CD14-positive monocyte (primary cell): Measurements from ENCODE around the gene RNF123. TPM values are rescaled to one million over a fixed set of nuclear protein-coding genes. Genes with fewer than 3 reads are reported as not detected.

Experiments used
- DNase-seq, 3 donors: peaks; one replicate each; pipeline ENCODE4 v3.0.0-alpha.2; 2011 to 2022
- H2AFZ ChIP-seq: 2 replicates; pipeline ENCODE4 v1.6.0; 2012; ENCODE audit warnings: mild to moderate bottlenecking, low read depth, low read length, inconsistent platforms; ENCODE audit not compliant: insufficient read depth, poor library complexity, severe bottlenecking
- H3K27ac ChIP-seq, 2 donors: 1 replicate in 1 of 2; 2 replicates in 1 of 2; pipeline ENCODE4 v1.5.1; 2012 to 2013; ENCODE audit warnings: low read length in 2 of 2, control low read depth in 1 of 2, inconsistent platforms in 1 of 2, low read depth in 1 of 2, mild to moderate bottlenecking in 1 of 2
- H3K27me3 ChIP-seq, 2 donors: one replicate each; pipeline versions ENCODE4 v1.6.0 to v1.6.1; 2011 to 2013; ENCODE audit warnings: low read length in 2 of 2; ENCODE audit not compliant: control insufficient read depth in 2 of 2, insufficient read depth in 2 of 2
- H3K36me3 ChIP-seq, 2 donors: replicated peaks in 1 of 2; 1 replicate in 1 of 2; 2 replicates in 1 of 2; pipeline versions ENCODE4 v1.5.1 to v1.6.1; 2012 to 2013; ENCODE audit warnings: low read length in 2 of 2, control low read depth in 1 of 2, inconsistent platforms in 1 of 2, mild to moderate bottlenecking in 1 of 2; ENCODE audit not compliant: insufficient read depth in 2 of 2, control insufficient read depth in 1 of 2
- H3K4me1 ChIP-seq, 2 donors: 1 replicate in 1 of 2; 2 replicates in 1 of 2; pipeline versions ENCODE4 v1.5.1 to v1.6.1; 2012 to 2013; ENCODE audit warnings: low read length in 2 of 2, control low read depth in 1 of 2, inconsistent platforms in 1 of 2, mild to moderate bottlenecking in 1 of 2, moderate library complexity in 1 of 2; ENCODE audit not compliant: insufficient read depth in 2 of 2, control insufficient read depth in 1 of 2
- H3K4me2 ChIP-seq: replicated peaks from 2 replicates; pipeline ENCODE3; 2012; ENCODE audit warnings: low read length, moderate library complexity, mild to moderate bottlenecking; ENCODE audit not compliant: poor library complexity, severe bottlenecking; ENCODE audit errors: extremely low read depth
- H3K4me3 ChIP-seq, 3 experiments: fragments of 200-600 bp in 1 of 3; sonication (generic) in 1 of 3; replicated peaks in 1 of 3; 1 replicate in 2 of 3; 2 replicates in 1 of 3; pipeline ENCODE4 v1.5.1; 2011 to 2013; ENCODE audit warnings: low read length in 3 of 3, mild to moderate bottlenecking in 3 of 3, control low read depth in 2 of 3, low read depth in 2 of 3, inconsistent platforms in 1 of 3, moderate library complexity in 1 of 3
- H3K79me2 ChIP-seq: 2 replicates; pipeline ENCODE4 v1.6.0; 2012; ENCODE audit warnings: mild to moderate bottlenecking, control low read depth, inconsistent platforms, low read length, moderate library complexity; ENCODE audit not compliant: insufficient read depth
- H3K9ac ChIP-seq: 2 replicates; pipeline ENCODE4 v1.6.0; 2017; ENCODE audit warnings: low read length, mild to moderate bottlenecking; ENCODE audit not compliant: insufficient read depth, poor library complexity, severe bottlenecking
- H3K9me3 ChIP-seq, 2 donors: replicated peaks in 1 of 2; 1 replicate in 1 of 2; 2 replicates in 1 of 2; pipeline versions ENCODE4 v1.5.1 to v1.6.1; 2012 to 2013; ENCODE audit warnings: low read length in 2 of 2, control low read depth in 1 of 2; ENCODE audit not compliant: control insufficient read depth in 1 of 2, insufficient read depth in 1 of 2
- H4K20me1 ChIP-seq: 2 replicates; pipeline ENCODE4 v1.6.0; 2012; ENCODE audit warnings: mild to moderate bottlenecking, low read length, control low read depth, moderate library complexity; ENCODE audit not compliant: insufficient read depth
- H3K27ac Mint-ChIP-seq, 7 donors: one replicate each; pipeline ENCODE4 v1.8.0; 2020; ENCODE audit warnings: mild to moderate bottlenecking in 7 of 7, mixed read lengths in 7 of 7, moderate library complexity in 6 of 7, inconsistent platforms in 2 of 7
- H3K27me3 Mint-ChIP-seq, 3 donors: one replicate each; pipeline ENCODE4 v1.8.0; 2021 to 2022; ENCODE audit warnings: low read depth in 3 of 3, mild to moderate bottlenecking in 3 of 3, mixed read lengths in 3 of 3, moderate library complexity in 3 of 3, inconsistent platforms in 1 of 3
- H3K36me3 Mint-ChIP-seq, 2 donors: one replicate each; pipeline ENCODE4 v1.8.0; 2020; ENCODE audit warnings: mixed read lengths in 2 of 2, inconsistent platforms in 1 of 2, mild to moderate bottlenecking in 1 of 2
- H3K4me1 Mint-ChIP-seq: one replicate; pipeline ENCODE4 v1.8.0; 2020; ENCODE audit warnings: mild to moderate bottlenecking, mixed read lengths
- H3K4me3 Mint-ChIP-seq, 2 donors: one replicate each; pipeline ENCODE4 v1.8.0; 2020; ENCODE audit warnings: mild to moderate bottlenecking in 2 of 2, mixed read lengths in 2 of 2, moderate library complexity in 1 of 2
- H3K9me3 Mint-ChIP-seq, 7 donors: one replicate each; pipeline ENCODE4 v1.8.0; 2020 to 2022; ENCODE audit warnings: mixed read lengths in 7 of 7, mild to moderate bottlenecking in 6 of 7, moderate library complexity in 6 of 7, inconsistent platforms in 2 of 7
- WGBS: methylation state at CpG from one replicate; pipeline ENCODE4 v1.1.5; 2013; ENCODE audit warnings: missing lambda C conversion rate; ENCODE audit not compliant: insufficient coverage; 5-methylcytosine and 5-hydroxymethylcytosine counted together
- intact Hi-C, 2 donors: fragments of 100-400 bp; cut with micrococcal nuclease; formaldehyde crosslinking; loops; one replicate each; pipeline versions ENCODE4 v1.15.0 to v1.15.1; 2023
- polyA plus RNA-seq, 3 donors: library from polyadenylated mRNA; depleted of rRNA in 1 of 3; unstranded in 2 of 3; stranded (reverse) in 1 of 3; fragments of 300-500 nt in 2 of 3; fragments of >200 nt in 1 of 3; fragmentation: Illumina TruSeq in 2 of 3; gene quantifications; 1 replicate in 2 of 3; 2 replicates in 1 of 3; pipeline ENCODE4 v1.2.3, GENCODE V29; 2012 to 2021
- TF ChIP-seq, protein P1 (sequence below): fragments of 200-600 bp; IDR thresholded peaks from one replicate; pipeline ENCODE4 v1.8.0; 2022; ENCODE audit warnings: antibody characterized with exemption, mild to moderate bottlenecking

RNF123 gene
- polyA plus RNA-seq, 3 donors = 11.1 to 46.2 (median 15.7) TPM

DNA sequence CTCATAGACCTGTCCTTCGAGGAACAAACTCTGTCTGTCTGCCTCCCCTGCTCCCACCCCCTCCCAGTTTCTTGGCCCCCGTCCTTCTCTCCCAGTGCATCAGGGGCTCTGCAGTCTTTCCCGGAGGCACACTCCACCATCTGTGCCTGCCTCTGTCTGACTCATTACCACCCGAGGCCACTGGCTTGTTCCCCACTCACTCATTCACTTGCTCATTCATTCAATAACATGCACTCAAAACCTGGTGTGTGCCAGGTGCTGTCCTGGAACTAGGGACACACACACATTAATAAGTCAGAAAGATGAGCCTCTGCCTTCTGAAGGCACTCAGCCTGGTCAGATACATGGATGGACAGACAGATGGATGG, 17.7 kb downstream of the RNF123 start:
- no peak overlapping the region for H3K4me3 Mint-ChIP-seq
- H3K27me3 ChIP-seq = no peaks in the 10 kb centered on the region
- peaks cover 2% of the 10 kb centered on the region for H3K4me1 Mint-ChIP-seq
- intact Hi-C loops = no loop called here
- WGBS = 100% methylated on average over 4 of the region's 4 CpGs
- H3K9ac ChIP-seq = no peak overlapping the region
- H3K36me3 Mint-ChIP-seq = peaks cover 45 to 76% of the 10 kb centered on the region in 2 donors
- H3K36me3 ChIP-seq = peaks cover 41 to 53% of the 10 kb centered on the region in 2 donors
- no peaks in the 10 kb centered on the region for H3K79me2 ChIP-seq
- H3K9me3 ChIP-seq = no peaks in the 10 kb centered on the region
- no peaks in the 10 kb centered on the region for H3K4me1 ChIP-seq
- H2AFZ ChIP-seq = no peak overlapping the region
- no peak overlapping the region for H3K27ac ChIP-seq
- peak overlapping the region in 1 of 7 donors; percentile 38 for H3K27ac Mint-ChIP-seq
- H3K4me3 ChIP-seq = no peak overlapping the region
- peaks cover 6% of the 10 kb centered on the region for H4K20me1 ChIP-seq
- H3K27me3 Mint-ChIP-seq = peaks cover 0 to 5% (median 0%) of the 10 kb centered on the region in 3 donors
- no peaks in the 10 kb centered on the region for H3K9me3 Mint-ChIP-seq
- TF ChIP-seq, protein P1, sequence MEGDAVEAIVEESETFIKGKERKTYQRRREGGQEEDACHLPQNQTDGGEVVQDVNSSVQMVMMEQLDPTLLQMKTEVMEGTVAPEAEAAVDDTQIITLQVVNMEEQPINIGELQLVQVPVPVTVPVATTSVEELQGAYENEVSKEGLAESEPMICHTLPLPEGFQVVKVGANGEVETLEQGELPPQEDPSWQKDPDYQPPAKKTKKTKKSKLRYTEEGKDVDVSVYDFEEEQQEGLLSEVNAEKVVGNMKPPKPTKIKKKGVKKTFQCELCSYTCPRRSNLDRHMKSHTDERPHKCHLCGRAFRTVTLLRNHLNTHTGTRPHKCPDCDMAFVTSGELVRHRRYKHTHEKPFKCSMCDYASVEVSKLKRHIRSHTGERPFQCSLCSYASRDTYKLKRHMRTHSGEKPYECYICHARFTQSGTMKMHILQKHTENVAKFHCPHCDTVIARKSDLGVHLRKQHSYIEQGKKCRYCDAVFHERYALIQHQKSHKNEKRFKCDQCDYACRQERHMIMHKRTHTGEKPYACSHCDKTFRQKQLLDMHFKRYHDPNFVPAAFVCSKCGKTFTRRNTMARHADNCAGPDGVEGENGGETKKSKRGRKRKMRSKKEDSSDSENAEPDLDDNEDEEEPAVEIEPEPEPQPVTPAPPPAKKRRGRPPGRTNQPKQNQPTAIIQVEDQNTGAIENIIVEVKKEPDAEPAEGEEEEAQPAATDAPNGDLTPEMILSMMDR = no peak
- no peak for DNase-seq
- H3K4me2 ChIP-seq = no peak overlapping the region

DNA sequence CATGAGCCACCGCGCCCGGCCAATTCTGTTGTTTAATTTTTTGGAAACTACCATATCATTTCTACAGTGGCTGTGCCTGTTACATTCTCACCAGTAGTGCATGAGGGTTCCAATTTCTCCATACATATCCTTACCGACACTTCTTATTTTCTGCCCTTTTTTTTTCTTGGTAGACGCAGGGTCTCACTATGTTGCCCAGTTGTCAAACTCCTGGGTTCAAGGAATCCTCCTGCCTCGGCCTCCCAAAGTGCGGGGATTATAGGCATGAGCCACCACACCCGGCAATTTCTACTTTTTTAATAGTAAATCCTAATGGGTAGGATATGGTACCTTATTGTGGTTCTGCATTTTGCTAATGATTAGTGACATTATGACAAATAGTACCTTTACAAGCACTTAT, 20.5 kb downstream of the RNF123 start:
- no peak overlapping the region for H2AFZ ChIP-seq
- TF ChIP-seq, protein P1 = no peak
- DNase-seq = no peak
- H3K36me3 ChIP-seq = peaks cover 21 to 26% of the 10 kb centered on the region in 2 donors
- Mint-ChIP-seq H3K27ac (no peak overlapping the region), H3K27me3 (peaks cover 0 to 3% (median 0%) of the 10 kb centered on the region in 3 donors), H3K9me3 (no peaks in the 10 kb centered on the region), H3K4me1 (peaks cover 11% of the 10 kb centered on the region), H3K36me3 (peaks cover 37 to 51% of the 10 kb centered on the region in 2 donors), H3K4me3 (no peak overlapping the region)
- WGBS = 94% methylated on average over 3 of the region's 8 CpGs
- H4K20me1 ChIP-seq = no peaks in the 10 kb centered on the region
- no peaks in the 10 kb centered on the region for H3K9me3 ChIP-seq
- no peak overlapping the region for H3K9ac ChIP-seq
- peaks cover 6 to 10% of the 10 kb centered on the region in 2 donors for H3K4me1 ChIP-seq
- intact Hi-C loops = loop anchor here in 1 of 2 donors (10.0 kb wide), 1 partner anchor 235 kb away; the partner anchor contains the start of gene RBM6
- no peak overlapping the region for H3K4me3 ChIP-seq
- H3K79me2 ChIP-seq = no peaks in the 10 kb centered on the region
- H3K27ac ChIP-seq = no peak overlapping the region
- H3K4me2 ChIP-seq = no peak overlapping the region
- H3K27me3 ChIP-seq = no peaks in the 10 kb centered on the region
